Activated naive CD4-positive, alpha-beta T cell treated with anti-CD3 and anti-CD28 coated beads, Interleukin-2, amount 50 U/mL, for 24 hours (primary cell): ENCODE measurements around the gene MAP3K20.
"Not testable (repeated sequence)": the region's sequence is repeated elsewhere in the genome, so short reads cannot be mapped to it uniquely, and the experiment has no call there.

ENCODE experiments used
- H3K27ac Mint-ChIP-seq: one replicate; pipeline ENCODE4 v1.8.0; 2021; ENCODE audit warnings: mild to moderate bottlenecking, mixed read lengths
- H3K27me3 Mint-ChIP-seq: one replicate; pipeline ENCODE4 v1.8.0; 2021; ENCODE audit warnings: mixed read lengths
- H3K36me3 Mint-ChIP-seq: one replicate; pipeline ENCODE4 v1.8.0; 2021; ENCODE audit warnings: mixed read lengths
- H3K4me1 Mint-ChIP-seq: one replicate; pipeline ENCODE4 v1.8.0; 2021; ENCODE audit warnings: mixed read lengths
- H3K4me3 Mint-ChIP-seq: one replicate; pipeline ENCODE4 v1.8.0; 2021; ENCODE audit warnings: mild to moderate bottlenecking, mixed read lengths
- H3K9me3 Mint-ChIP-seq: one replicate; pipeline ENCODE4 v1.8.0; 2021; ENCODE audit warnings: mixed read lengths

Gene MAP3K20

DNA sequence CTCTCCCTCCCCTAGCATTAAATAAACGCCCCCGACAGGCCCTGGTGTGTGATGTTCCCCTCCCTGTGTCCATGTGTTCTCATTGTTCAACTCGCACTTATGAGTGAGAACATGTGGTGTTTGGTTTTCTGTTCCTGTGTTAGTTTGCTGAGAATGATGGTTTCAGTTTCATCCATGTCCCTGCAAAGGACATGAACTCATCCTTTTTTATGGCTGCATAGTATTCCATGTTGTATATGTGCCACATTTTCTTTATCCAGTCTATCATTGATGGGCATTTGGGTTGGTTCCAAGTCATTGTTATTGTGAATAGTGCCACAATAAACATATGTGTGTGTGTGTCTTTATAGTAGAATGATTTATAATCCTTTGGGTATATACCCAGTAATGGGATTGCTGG lies 98.7 kb downstream of the MAP3K20 start:
- H3K9me3 Mint-ChIP-seq, H3K27ac Mint-ChIP-seq, H3K4me1 Mint-ChIP-seq, H3K36me3 Mint-ChIP-seq, H3K4me3 Mint-ChIP-seq: not testable (repeated sequence)
- H3K27me3 Mint-ChIP-seq = peaks cover 14% of the 10 kb centered on the region

DNA sequence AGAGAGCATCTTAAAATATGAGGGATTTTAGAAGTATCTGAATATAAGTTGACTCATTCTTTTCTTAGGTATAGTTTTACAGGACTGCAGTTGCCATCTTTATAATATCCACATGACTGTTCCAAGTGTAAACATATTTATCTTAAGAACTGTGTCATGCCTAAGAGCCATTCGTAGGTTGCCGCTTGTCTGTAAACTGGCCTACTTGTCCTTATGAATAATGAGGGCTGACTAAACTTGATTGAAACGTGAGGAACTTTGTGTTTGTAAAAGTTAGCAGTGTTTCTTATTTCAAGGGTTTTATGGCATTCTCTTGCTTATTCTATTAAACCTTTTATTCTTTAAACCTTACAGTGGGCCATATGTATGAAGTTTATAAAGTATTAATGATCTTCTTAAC lies 99.6 kb downstream of the MAP3K20 start:
- peaks cover 14% of the 10 kb centered on the region for H3K27me3 Mint-ChIP-seq
- H3K4me3 Mint-ChIP-seq = no peak overlapping the region
- H3K36me3 Mint-ChIP-seq = no peaks in the 10 kb centered on the region
- H3K4me1 Mint-ChIP-seq = no peaks in the 10 kb centered on the region
- no peak overlapping the region for H3K27ac Mint-ChIP-seq
- no peaks in the 10 kb centered on the region for H3K9me3 Mint-ChIP-seq

DNA sequence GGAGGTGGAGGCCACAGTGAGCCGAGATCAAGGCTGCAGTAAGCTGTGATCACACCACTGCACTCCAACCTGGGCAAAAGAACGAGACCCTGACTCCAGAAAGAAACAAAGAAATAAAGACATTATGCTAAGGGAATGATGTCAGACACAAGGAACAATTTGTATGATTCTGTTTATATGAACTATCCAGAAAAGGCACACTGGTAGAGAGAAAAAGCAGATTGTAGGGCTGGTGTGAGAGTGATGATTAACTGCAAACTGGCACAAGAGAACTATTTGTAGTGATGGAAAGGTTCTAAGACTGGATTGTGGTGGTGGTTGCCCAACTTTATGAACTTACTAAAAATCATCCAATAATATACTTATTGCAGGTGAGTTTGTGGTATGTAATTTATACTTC lies 106.3 kb downstream of the MAP3K20 start:
- H3K27me3 Mint-ChIP-seq = peaks cover 3% of the 10 kb centered on the region
- H3K36me3 Mint-ChIP-seq = no peaks in the 10 kb centered on the region
- H3K9me3 Mint-ChIP-seq = no peaks in the 10 kb centered on the region
- H3K27ac Mint-ChIP-seq = no peak overlapping the region
- no peak overlapping the region for H3K4me3 Mint-ChIP-seq
- H3K4me1 Mint-ChIP-seq = no peaks in the 10 kb centered on the region

DNA sequence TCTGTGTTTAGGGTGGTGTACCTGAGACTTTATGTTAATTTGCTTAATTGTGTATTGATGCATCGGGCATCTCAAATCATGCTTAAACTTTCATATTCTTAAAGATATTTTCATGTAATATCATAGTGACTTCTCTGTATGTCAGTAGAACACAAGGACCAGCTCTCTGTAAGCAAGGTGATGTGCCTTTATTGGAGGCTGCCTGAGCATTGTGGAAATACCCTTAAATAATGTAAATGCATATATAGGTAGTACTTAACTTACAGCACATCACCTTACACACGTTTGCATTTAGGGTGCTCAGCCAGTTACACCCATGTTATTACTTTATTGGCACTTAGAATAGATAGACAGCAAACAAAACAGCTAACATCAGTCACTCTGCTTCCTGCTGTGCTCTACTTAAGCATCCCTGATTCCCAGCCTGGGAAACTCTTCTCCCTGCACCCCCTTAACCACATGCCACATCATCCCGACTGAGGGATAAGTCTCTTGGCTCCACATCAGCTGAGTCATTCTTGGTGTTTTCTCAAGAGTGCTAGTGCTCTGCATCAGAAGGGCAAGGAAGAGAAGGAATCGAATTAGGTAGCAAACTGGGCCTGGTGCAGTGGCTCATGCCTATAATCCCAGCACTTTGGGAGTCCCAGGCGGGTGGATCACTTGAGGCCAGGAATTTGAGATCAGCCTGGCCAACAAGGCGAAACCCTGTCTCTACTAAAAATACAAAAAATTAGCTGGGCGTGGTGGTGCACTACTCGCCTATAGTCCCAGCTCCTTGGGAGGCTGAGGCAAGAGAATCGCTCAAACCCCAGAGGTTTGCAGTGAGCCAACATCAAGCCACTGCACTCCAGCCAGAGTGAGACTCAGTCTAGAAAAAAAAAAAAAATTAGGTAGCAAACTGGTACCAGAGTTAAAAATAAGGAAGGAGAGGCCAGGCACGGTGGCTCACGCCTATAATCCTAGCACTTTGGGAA lies 108.7 kb downstream of the MAP3K20 start:
- no peaks in the 10 kb centered on the region for H3K9me3 Mint-ChIP-seq
- H3K27me3 Mint-ChIP-seq = no peaks in the 10 kb centered on the region
- no peaks in the 10 kb centered on the region for H3K36me3 Mint-ChIP-seq
- no peak overlapping the region for H3K27ac Mint-ChIP-seq
- H3K4me3 Mint-ChIP-seq = no peak overlapping the region
- no peaks in the 10 kb centered on the region for H3K4me1 Mint-ChIP-seq

DNA sequence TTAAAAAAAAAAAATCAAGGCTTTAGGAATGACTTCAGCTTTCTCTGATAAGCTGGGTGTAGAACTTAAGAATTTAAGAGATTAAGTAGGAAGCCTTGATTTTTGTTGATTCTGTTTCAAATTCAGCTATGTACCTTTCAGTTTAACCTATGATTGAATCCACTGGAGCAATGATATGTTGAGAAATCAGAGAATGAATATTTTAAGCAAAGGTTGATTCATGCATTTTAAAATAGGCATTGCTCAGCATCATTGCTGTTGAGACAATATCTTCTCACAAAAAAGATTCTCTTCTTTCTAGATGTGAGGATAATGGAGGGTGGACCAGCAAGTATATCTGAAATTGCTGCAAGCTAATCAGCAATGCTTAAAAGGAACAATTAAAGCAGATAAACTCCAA lies 109.8 kb downstream of the MAP3K20 start:
- H3K27ac Mint-ChIP-seq = no peak overlapping the region
- H3K27me3 Mint-ChIP-seq = peaks cover 2% of the 10 kb centered on the region
- no peak overlapping the region for H3K4me3 Mint-ChIP-seq
- H3K4me1 Mint-ChIP-seq = no peaks in the 10 kb centered on the region
- no peaks in the 10 kb centered on the region for H3K36me3 Mint-ChIP-seq
- no peaks in the 10 kb centered on the region for H3K9me3 Mint-ChIP-seq

DNA sequence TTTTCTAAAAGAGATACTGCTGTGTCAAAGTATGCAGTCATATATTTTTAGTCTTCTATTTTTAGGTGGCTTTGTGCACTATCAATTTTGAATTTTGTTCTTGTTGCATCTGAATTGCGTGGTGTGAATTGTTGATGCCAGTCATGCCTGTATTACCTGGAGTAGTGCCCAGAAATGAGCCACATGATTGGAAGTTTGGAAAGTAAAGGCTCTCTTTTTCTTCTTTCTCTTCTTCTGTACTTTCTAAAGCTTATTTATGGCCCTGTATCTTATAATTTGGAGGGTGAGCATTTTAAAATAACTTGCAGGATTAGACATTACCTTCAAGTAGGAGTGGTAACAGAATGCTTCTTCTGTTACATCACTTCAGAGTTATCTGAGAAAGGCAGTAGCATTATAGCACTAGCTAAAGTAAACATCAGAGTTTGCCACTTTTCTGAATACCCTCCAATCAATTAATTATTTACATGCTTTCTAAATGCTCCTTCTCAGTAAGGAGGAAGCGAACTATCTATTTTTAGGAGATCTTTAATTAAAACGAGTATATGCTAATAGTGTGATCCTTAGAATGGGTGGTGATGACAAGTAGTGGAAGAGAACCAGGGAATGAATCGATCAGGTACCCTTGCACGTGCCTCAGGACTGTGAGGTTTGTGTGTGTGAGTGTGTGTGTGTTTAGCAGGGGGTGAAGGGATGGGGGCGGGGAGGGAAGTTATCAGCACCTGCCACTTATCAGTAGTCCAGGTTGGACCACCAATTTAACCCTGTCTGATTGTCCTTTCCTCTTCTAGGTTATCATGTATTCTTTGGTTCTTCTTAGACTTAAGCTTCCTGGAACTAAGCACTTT lies 112.5 kb downstream of the MAP3K20 start:
- H3K4me1 Mint-ChIP-seq = no peaks in the 10 kb centered on the region
- H3K27ac Mint-ChIP-seq = no peak overlapping the region
- no peaks in the 10 kb centered on the region for H3K36me3 Mint-ChIP-seq
- H3K4me3 Mint-ChIP-seq = no peak overlapping the region
- no peaks in the 10 kb centered on the region for H3K9me3 Mint-ChIP-seq
- peaks cover 5% of the 10 kb centered on the region for H3K27me3 Mint-ChIP-seq

DNA sequence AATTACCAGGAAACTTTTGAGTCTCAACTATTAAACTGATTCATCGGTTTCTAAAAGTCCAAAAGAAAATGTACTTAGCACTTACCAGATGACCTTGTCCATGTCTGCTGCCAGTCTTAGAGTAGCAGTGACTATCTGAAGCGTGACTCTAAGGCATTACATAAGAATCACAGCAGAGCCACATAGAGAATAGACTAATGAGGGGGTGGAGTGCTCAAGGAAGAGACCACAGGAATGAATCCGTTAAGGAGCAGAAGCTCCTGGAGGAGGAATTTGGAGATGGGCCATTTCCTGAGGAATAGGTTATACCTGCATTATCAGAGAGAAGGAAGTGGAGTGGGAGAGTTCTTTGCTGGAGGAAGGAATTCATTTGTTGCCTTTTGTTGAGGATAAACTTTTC lies 116.0 kb downstream of the MAP3K20 start:
- H3K9me3 Mint-ChIP-seq = no peaks in the 10 kb centered on the region
- no peak overlapping the region for H3K27ac Mint-ChIP-seq
- no peaks in the 10 kb centered on the region for H3K36me3 Mint-ChIP-seq
- H3K4me3 Mint-ChIP-seq = no peak overlapping the region
- H3K27me3 Mint-ChIP-seq = peaks cover 6% of the 10 kb centered on the region
- H3K4me1 Mint-ChIP-seq = no peaks in the 10 kb centered on the region

DNA sequence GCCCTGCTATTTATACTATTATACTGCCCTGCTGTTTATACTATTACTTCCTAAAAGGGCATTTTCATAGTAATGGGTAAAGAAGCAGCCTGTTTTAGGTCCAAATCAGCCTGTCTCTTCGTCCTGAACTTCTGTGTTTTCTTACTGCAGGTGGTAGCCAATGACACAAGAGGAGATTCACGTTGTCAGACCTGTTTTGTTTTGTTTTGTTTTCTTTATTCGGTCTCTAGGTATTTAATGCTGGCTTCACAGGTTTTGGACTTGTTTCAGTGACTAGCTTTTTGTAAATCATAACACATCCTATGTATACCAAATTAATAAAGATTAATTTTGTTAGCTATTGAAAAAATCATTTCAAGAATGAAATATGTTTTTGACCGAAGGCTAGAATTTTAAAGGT lies 116.4 kb downstream of the MAP3K20 start:
- H3K4me3 Mint-ChIP-seq = no peak overlapping the region
- H3K36me3 Mint-ChIP-seq = no peaks in the 10 kb centered on the region
- peaks cover 6% of the 10 kb centered on the region for H3K27me3 Mint-ChIP-seq
- H3K4me1 Mint-ChIP-seq = no peaks in the 10 kb centered on the region
- H3K27ac Mint-ChIP-seq = no peak overlapping the region
- H3K9me3 Mint-ChIP-seq = no peaks in the 10 kb centered on the region

DNA sequence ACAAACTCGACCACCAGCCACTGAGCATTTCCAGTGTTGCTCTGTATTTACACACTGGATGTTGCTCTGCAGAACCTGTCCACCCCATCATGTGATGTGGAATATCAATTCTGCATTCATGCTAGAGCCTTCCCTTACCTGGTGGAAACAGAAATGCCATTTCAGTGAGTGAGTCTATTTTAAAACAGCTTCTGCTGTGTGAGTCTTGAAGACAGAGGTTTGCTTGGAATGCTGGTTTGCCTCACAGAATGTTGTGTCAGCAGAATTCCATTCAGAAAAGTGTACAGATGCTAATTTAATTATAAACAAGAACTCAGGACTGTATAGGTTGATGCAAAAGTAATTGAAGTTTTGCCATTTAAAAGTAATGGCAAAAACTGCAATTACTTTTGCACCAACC lies 118.3 kb downstream of the MAP3K20 start:
- peaks cover 6% of the 10 kb centered on the region for H3K27me3 Mint-ChIP-seq
- H3K4me1 Mint-ChIP-seq = no peaks in the 10 kb centered on the region
- H3K36me3 Mint-ChIP-seq = no peaks in the 10 kb centered on the region
- H3K27ac Mint-ChIP-seq = no peak overlapping the region
- no peak overlapping the region for H3K4me3 Mint-ChIP-seq
- no peaks in the 10 kb centered on the region for H3K9me3 Mint-ChIP-seq

DNA sequence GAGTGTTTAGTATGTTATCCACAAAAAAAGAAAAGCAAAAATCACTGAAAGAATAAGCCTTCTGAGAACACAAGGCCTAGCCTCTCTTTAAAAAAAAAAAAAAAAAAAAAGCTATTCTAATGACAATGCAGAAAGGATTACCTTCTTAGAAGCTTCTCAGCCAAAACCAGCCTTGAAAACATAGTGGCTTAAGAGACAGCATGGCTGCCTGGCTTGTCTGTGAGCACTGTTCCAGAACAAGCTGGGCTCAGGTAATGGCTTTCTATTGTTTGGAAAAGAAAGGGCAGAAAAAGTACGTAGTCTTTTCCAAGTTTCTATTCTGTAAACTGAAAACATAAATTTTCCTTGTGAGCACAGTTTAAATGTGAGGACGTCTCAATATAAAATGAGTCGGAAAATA lies 119.5 kb downstream of the MAP3K20 start:
- Mint-ChIP-seq H3K27me3 (peaks cover 4% of the 10 kb centered on the region), H3K4me3 (no peak overlapping the region), H3K27ac (no peak overlapping the region), H3K4me1 (no peaks in the 10 kb centered on the region), H3K9me3 (no peaks in the 10 kb centered on the region), H3K36me3 (no peaks in the 10 kb centered on the region)

DNA sequence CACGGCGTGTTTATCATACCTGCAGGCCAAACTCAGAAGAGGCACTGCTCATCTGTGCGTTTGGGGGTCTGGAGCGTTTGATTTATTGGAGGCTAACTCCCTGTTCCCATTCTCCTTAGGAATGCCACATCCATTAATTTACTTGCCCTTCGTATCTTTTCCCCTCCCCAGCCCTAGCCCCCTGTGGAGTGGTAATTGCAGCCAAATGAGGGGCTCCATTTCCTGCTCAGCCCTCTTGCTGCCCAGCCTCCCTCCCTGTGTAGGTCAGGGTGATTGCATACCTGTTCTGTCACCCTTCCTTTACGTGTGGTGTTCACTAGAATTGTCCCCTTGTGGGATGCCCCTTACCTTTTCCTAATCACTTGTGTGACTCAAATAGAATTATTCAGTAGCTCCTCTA lies 120.4 kb downstream of the MAP3K20 start:
- Mint-ChIP-seq H3K27ac (no peak overlapping the region), H3K4me3 (no peak overlapping the region), H3K27me3 (peaks cover 4% of the 10 kb centered on the region), H3K4me1 (no peaks in the 10 kb centered on the region), H3K36me3 (no peaks in the 10 kb centered on the region), H3K9me3 (no peaks in the 10 kb centered on the region)

DNA sequence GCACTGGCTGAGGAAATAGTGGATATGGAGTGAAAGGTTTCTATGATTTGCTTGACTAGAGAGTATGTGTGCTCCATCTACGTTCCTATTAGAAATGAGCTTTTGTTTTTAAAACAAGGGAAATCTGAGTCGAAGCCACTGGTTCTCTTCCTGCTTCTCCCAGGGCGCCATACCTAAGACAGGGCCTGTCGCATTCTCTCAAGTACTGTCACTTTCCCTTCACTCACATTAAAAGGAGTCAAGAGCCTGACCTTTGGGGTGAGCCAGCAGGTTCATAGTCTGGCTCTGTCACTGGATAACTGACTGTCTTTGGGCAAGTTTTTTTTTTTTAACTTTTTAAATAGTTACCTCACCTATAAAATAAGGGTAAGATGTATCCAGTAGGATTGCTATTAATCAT lies 121.0 kb downstream of the MAP3K20 start:
- Mint-ChIP-seq H3K4me1 (no peaks in the 10 kb centered on the region), H3K27ac (no peak overlapping the region), H3K36me3 (no peaks in the 10 kb centered on the region), H3K27me3 (peaks cover 2% of the 10 kb centered on the region), H3K4me3 (no peak overlapping the region), H3K9me3 (no peaks in the 10 kb centered on the region)

DNA sequence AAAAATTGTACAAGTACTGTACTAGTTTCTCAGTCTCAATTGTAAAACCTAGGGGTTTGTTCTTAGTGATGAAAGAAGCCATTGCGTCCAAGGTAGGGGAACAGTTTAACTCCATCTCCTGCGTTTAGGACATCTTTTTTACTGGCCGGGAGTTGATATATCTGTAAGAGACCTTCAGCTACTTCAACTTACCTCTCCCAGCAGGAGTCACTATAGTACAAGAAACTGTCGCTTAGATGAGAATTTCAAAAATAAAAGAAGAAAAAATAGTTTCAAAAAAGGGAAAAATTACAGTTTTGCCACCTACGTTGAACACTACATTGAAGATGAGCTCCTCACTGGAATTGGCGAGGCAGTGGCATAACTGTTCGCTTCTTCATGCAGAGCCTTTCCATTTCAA lies 122.7 kb downstream of the MAP3K20 start:
- no peaks in the 10 kb centered on the region for H3K36me3 Mint-ChIP-seq
- peaks cover 1% of the 10 kb centered on the region for H3K27me3 Mint-ChIP-seq
- H3K9me3 Mint-ChIP-seq = no peaks in the 10 kb centered on the region
- no peak overlapping the region for H3K27ac Mint-ChIP-seq
- no peak overlapping the region for H3K4me3 Mint-ChIP-seq
- H3K4me1 Mint-ChIP-seq = no peaks in the 10 kb centered on the region

DNA sequence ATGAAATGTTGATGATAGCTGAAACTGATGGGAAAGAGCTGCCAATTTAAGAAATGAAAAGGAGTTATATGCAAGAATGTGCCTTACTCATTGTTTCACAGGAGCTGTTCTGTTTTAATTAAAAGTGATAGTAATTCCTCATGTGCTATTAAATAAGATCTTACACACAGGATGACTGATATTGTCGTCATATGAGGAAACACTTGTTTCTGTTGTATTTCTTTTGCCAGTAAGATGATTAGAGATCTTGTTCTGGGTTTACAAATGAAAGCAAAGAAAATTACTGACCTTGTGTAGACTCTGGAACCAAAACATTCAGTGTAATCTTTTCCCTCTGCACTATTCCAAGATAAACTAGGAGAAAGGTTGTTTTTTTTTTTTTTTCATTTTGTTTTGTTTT lies 123.6 kb downstream of the MAP3K20 start:
- Mint-ChIP-seq H3K36me3 (no peaks in the 10 kb centered on the region), H3K9me3 (no peaks in the 10 kb centered on the region), H3K4me1 (no peaks in the 10 kb centered on the region), H3K27ac (no peak overlapping the region), H3K4me3 (no peak overlapping the region), H3K27me3 (peaks cover 1% of the 10 kb centered on the region)

DNA sequence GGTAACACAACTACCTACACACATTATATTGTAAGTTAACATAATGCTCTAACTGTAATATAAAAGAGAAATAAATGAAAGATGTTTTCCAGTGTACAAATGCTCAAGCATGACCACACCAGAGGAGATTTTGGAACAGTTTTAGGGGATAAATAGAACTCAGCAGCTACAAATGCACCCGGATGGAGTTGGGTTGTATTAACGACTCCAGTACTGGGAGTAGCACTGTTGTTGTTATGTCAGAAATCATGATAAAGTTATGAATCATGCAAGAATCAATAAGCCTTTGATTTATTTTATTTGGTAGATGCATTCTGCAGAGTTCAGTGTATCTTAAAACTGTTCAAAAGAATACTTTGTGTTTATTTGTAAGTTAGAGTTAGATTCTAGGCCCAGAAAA lies 126.9 kb downstream of the MAP3K20 start:
- Mint-ChIP-seq H3K36me3 (no peaks in the 10 kb centered on the region), H3K4me1 (no peaks in the 10 kb centered on the region), H3K4me3 (no peak overlapping the region), H3K27ac (no peak overlapping the region), H3K9me3 (no peaks in the 10 kb centered on the region), H3K27me3 (peaks cover 1% of the 10 kb centered on the region)

DNA sequence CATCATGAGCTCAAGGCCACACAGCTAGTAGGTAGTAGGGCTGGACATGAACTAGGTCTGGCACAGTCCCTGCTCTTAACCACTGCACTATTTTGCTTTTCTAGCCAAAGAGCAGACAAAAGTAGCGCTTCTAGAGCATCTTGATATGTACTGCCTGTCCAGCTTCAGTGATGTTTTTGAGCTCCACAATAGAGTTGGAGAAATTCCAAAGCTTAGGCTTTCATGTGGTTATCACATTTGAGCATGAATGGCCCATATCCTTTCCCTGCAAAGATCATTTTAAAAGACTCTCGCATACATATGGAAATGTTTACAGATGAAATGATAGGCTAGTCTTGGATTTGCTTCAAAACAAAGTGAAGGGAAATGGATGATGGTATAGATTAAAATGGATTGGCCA lies 128.7 kb downstream of the MAP3K20 start:
- Mint-ChIP-seq H3K9me3 (no peaks in the 10 kb centered on the region), H3K4me3 (no peak overlapping the region)

More for the DNA sequence above, 128.7 kb downstream of the MAP3K20 start:
- no peak overlapping the region for H3K27ac Mint-ChIP-seq
- H3K4me1 Mint-ChIP-seq = no peaks in the 10 kb centered on the region
- peaks cover 3% of the 10 kb centered on the region for H3K27me3 Mint-ChIP-seq
- no peaks in the 10 kb centered on the region for H3K36me3 Mint-ChIP-seq
